ENCODE data around the gene NLGN2. TPM values are rescaled to one million over a fixed set of nuclear protein-coding genes. Genes with fewer than 3 reads are reported as not detected.

NLGN2 gene
- polyA plus RNA-seq, 1 donor from 2014 or later = 13.8 TPM

GRCh38 chr17:7382901-7383300 is 24.7 kb upstream of the NLGN2 start:
- Histone ChIP-seq H3K27ac (ENCODE audit: low read length) (no peak overlapping the region), H2AFZ (ENCODE audit: low read depth, low read length) (no peak overlapping the region), H3K9me3 (ENCODE audit: low read length) (peaks cover 9% of the 10 kb centered on the region), H3K4me2 (ENCODE audit: low read length) (no peak overlapping the region), H3K79me2 (replicated peaks; ENCODE audit: insufficient read depth, low read length) (no peaks in the 10 kb centered on the region), H3K4me3 (ENCODE audit: low read length) (no peak overlapping the region), H3K27me3 (ENCODE audit: insufficient read depth, low read depth, low read length) (peaks cover 38% of the 10 kb centered on the region), H3K36me3 (ENCODE audit: insufficient read depth, low read length) (no peaks in the 10 kb centered on the region), H3K9me2 (ENCODE audit: insufficient read depth, low read length) (no peaks in the 10 kb centered on the region), H3F3A (ENCODE audit: insufficient read depth, low read length, poor library complexity, severe bottlenecking) (no peaks in the 10 kb centered on the region), H4K20me1 (ENCODE audit: insufficient read depth) (no peaks in the 10 kb centered on the region), H3K9ac (ENCODE audit: low read length) (no peak overlapping the region)
- TF ChIP-seq REST (IDR thresholded peaks at IDR 0.05; ENCODE audit: borderline replicate concordance) (no peak), POLR2AphosphoS5 (IDR thresholded peaks at IDR 0.05) (no peak), SMC3 (conservative IDR thresholded peaks at IDR 0.05; ENCODE audit: poor library complexity) (no peak), RAD21 (conservative IDR thresholded peaks at IDR 0.05) (no peak), CTCF (IDR thresholded peaks at IDR 0.05; ENCODE audit: poor library complexity, severe bottlenecking) (no peak), EZH2 (IDR thresholded peaks at IDR 0.05; ENCODE audit: borderline replicate concordance, insufficient read depth, low read length, poor library complexity, severe bottlenecking) (no peak), TAF1 (IDR thresholded peaks at IDR 0.05; ENCODE audit: low read depth) (no peak), EP300 (conservative IDR thresholded peaks at IDR 0.05; ENCODE audit: poor library complexity, severe bottlenecking) (no peak), MXI1 (conservative IDR thresholded peaks at IDR 0.05; ENCODE audit: poor library complexity, severe bottlenecking) (no peak)

- no peaks in the 10 kb centered on the region for H3K79me2 ChIP-seq (replicated peaks; ENCODE audit: insufficient read depth, low read length)
- no peak overlapping the region for H3K9ac ChIP-seq (ENCODE audit: low read length)
Measured at GRCh38 chr17:7383371-7383741, 24.3 kb upstream of the NLGN2 start.

More at GRCh38 chr17:7383371-7383741, 24.3 kb upstream of the NLGN2 start:
- Histone ChIP-seq H3K4me2 (ENCODE audit: low read length) (no peak overlapping the region), H4K20me1 (ENCODE audit: insufficient read depth) (no peaks in the 10 kb centered on the region), H3K27ac (ENCODE audit: low read length) (no peak overlapping the region), H3K27me3 (ENCODE audit: insufficient read depth, low read depth, low read length) (peaks cover 38% of the 10 kb centered on the region), H3K9me2 (ENCODE audit: insufficient read depth, low read length) (no peaks in the 10 kb centered on the region), H3K9me3 (ENCODE audit: low read length) (peaks cover 9% of the 10 kb centered on the region), H3K36me3 (ENCODE audit: insufficient read depth, low read length) (no peaks in the 10 kb centered on the region), H3F3A (ENCODE audit: insufficient read depth, low read length, poor library complexity, severe bottlenecking) (no peaks in the 10 kb centered on the region), H2AFZ (ENCODE audit: low read depth, low read length) (no peak overlapping the region), H3K4me3 (ENCODE audit: low read length) (no peak overlapping the region)
- TF ChIP-seq REST (IDR thresholded peaks at IDR 0.05; ENCODE audit: borderline replicate concordance) = no peak
- no peak for TF ChIP-seq MXI1 (conservative IDR thresholded peaks at IDR 0.05; ENCODE audit: poor library complexity, severe bottlenecking)
- TF ChIP-seq EP300 (conservative IDR thresholded peaks at IDR 0.05; ENCODE audit: poor library complexity, severe bottlenecking) = no peak
- no peak for TF ChIP-seq SMC3 (conservative IDR thresholded peaks at IDR 0.05; ENCODE audit: poor library complexity)
- TF ChIP-seq EZH2 (IDR thresholded peaks at IDR 0.05; ENCODE audit: borderline replicate concordance, insufficient read depth, low read length, poor library complexity, severe bottlenecking) = no peak
- no peak for TF ChIP-seq CTCF (IDR thresholded peaks at IDR 0.05; ENCODE audit: poor library complexity, severe bottlenecking)
- TF ChIP-seq TAF1 (IDR thresholded peaks at IDR 0.05; ENCODE audit: low read depth) = no peak
- TF ChIP-seq POLR2AphosphoS5 (IDR thresholded peaks at IDR 0.05) = no peak
- TF ChIP-seq RAD21 (conservative IDR thresholded peaks at IDR 0.05) = no peak
